Loucy (cell line): ENCODE data around the gene GJA9.

Experiments used
- H2AFZ ChIP-seq: fragments of 200-600 bp; sonication (generic); 2 replicates; pipeline ENCODE4 v1.6.0; 2016; ENCODE audit warnings: antibody characterized with exemption, mild to moderate bottlenecking, low read length, moderate library complexity
- H3F3A ChIP-seq: fragments of 200-600 bp; 2 replicates; pipeline ENCODE4 v1.6.0; 2016; ENCODE audit warnings: antibody characterized with exemption, low read depth, mild to moderate bottlenecking
- H3K27me3 ChIP-seq: fragments of 200-600 bp; sonication (generic); 2 replicates; pipeline ENCODE4 v1.6.1; 2014; ENCODE audit warnings: low read length, mild to moderate bottlenecking; ENCODE audit not compliant: insufficient read depth, poor library complexity, severe bottlenecking
- H3K36me3 ChIP-seq: fragments of 200-600 bp; sonication (generic); 2 replicates; pipeline ENCODE4 v1.6.1; 2016; ENCODE audit warnings: low read length; ENCODE audit not compliant: insufficient read depth
- H3K4me1 ChIP-seq: fragments of 200-600 bp; sonication (generic); 2 replicates; pipeline ENCODE4 v1.5.1; 2014; ENCODE audit warnings: low read length, mild to moderate bottlenecking; ENCODE audit not compliant: insufficient read depth, poor library complexity, severe bottlenecking
- H3K4me2 ChIP-seq: fragments of 200-600 bp; sonication (generic); 2 replicates; pipeline ENCODE4 v1.6.0; 2014; ENCODE audit warnings: antibody characterized with exemption, low read length, low read depth, mild to moderate bottlenecking; ENCODE audit not compliant: poor library complexity, severe bottlenecking
- H3K4me3 ChIP-seq: fragments of 200-600 bp; sonication (generic); 2 replicates; pipeline ENCODE4 v1.5.1; 2014; ENCODE audit warnings: low read length, mild to moderate bottlenecking, mixed read lengths; ENCODE audit not compliant: poor library complexity, severe bottlenecking
- H3K79me2 ChIP-seq: fragments of 200-600 bp; sonication (generic); 2 replicates; pipeline ENCODE4 v1.6.1; 2014; ENCODE audit warnings: low read length; ENCODE audit not compliant: insufficient read depth
- H3K9ac ChIP-seq: fragments of 200-600 bp; sonication (generic); 2 replicates; pipeline ENCODE4 v1.6.0; 2014; ENCODE audit warnings: mild to moderate bottlenecking, low read depth, low read length, moderate library complexity; ENCODE audit not compliant: poor library complexity, severe bottlenecking
- H3K9me2 ChIP-seq: fragments of 200-600 bp; sonication (generic); replicated peaks from 2 replicates; pipeline ENCODE4 v1.6.1; 2016; ENCODE audit warnings: low read depth, low read length, mixed read lengths
- H3K9me3 ChIP-seq: fragments of 200-600 bp; sonication (generic); 2 replicates; pipeline ENCODE4 v1.6.1; 2014; ENCODE audit warnings: mild to moderate bottlenecking, antibody characterized with exemption, low read length, low read depth; ENCODE audit not compliant: insufficient read depth
- H4K20me1 ChIP-seq: fragments of 200-600 bp; sonication (generic); 2 replicates; pipeline ENCODE4 v1.6.0; 2014; ENCODE audit warnings: antibody characterized with exemption, low read length, mild to moderate bottlenecking; ENCODE audit not compliant: insufficient read depth, poor library complexity, severe bottlenecking
- EZH2phosphoT487 ChIP-seq: fragments of 200-600 bp; IDR thresholded peaks from 2 replicates; pipeline ENCODE4 v1.6.1; 2018; ENCODE audit warnings: antibody characterized with exemption, mild to moderate bottlenecking, moderate library complexity, borderline replicate concordance
- TF ChIP-seq, protein P1 (sequence below): fragments of 200-600 bp; sonication (generic); conservative IDR thresholded peaks from 2 replicates; pipeline ENCODE4 v1.5.1; 2014; ENCODE audit warnings: mild to moderate bottlenecking, antibody characterized with exemption, low read length

GJA9 gene

GRCh38 chr1:38926091-38926490 lies 44.7 kb upstream of the GJA9 start:
- TF ChIP-seq, protein P1, sequence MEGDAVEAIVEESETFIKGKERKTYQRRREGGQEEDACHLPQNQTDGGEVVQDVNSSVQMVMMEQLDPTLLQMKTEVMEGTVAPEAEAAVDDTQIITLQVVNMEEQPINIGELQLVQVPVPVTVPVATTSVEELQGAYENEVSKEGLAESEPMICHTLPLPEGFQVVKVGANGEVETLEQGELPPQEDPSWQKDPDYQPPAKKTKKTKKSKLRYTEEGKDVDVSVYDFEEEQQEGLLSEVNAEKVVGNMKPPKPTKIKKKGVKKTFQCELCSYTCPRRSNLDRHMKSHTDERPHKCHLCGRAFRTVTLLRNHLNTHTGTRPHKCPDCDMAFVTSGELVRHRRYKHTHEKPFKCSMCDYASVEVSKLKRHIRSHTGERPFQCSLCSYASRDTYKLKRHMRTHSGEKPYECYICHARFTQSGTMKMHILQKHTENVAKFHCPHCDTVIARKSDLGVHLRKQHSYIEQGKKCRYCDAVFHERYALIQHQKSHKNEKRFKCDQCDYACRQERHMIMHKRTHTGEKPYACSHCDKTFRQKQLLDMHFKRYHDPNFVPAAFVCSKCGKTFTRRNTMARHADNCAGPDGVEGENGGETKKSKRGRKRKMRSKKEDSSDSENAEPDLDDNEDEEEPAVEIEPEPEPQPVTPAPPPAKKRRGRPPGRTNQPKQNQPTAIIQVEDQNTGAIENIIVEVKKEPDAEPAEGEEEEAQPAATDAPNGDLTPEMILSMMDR = no peak
- TF ChIP-seq EZH2phosphoT487 = no peak
- Histone ChIP-seq H3K9ac (no peak overlapping the region), H3K4me2 (no peak overlapping the region), H3K4me3 (no peak overlapping the region), H3K36me3 (no peaks in the 10 kb centered on the region), H4K20me1 (no peaks in the 10 kb centered on the region), H3K4me1 (no peaks in the 10 kb centered on the region), H3K9me3 (no peaks in the 10 kb centered on the region), H2AFZ (no peak overlapping the region), H3K27me3 (no peaks in the 10 kb centered on the region), H3K79me2 (no peaks in the 10 kb centered on the region), H3K9me2 (no peaks in the 10 kb centered on the region), H3F3A (no peaks in the 10 kb centered on the region)

DNA sequence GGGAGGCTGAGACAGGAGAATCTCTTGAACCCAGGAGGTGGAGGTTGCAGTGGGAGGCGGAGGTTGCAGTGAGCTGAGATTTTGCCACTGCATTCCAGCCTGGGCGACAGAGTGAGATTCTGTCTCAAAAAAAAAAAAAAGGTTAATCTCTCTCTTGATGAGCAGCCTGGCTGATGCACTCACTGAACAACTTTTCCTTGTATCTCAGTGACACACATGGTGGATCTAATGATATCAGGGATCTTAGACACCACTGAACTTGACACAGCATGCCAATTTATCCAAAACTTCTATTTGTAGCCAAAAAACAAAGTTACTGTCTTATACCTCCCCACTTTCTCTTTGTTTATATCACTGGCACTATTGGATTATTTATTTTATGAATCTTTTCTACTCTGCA lies 44.0 kb upstream of the GJA9 start:
- Histone ChIP-seq H3K4me3 (no peak overlapping the region), H3K27me3 (no peaks in the 10 kb centered on the region), H3K9me3 (no peaks in the 10 kb centered on the region), H3K4me2 (no peak overlapping the region), H3K4me1 (no peaks in the 10 kb centered on the region), H3K9me2 (no peaks in the 10 kb centered on the region), H3K79me2 (no peaks in the 10 kb centered on the region), H3K36me3 (no peaks in the 10 kb centered on the region), H3F3A (no peaks in the 10 kb centered on the region), H4K20me1 (no peaks in the 10 kb centered on the region), H2AFZ (no peak overlapping the region), H3K9ac (no peak overlapping the region)
- TF ChIP-seq, protein P1 = no peak
- TF ChIP-seq EZH2phosphoT487 = no peak

DNA sequence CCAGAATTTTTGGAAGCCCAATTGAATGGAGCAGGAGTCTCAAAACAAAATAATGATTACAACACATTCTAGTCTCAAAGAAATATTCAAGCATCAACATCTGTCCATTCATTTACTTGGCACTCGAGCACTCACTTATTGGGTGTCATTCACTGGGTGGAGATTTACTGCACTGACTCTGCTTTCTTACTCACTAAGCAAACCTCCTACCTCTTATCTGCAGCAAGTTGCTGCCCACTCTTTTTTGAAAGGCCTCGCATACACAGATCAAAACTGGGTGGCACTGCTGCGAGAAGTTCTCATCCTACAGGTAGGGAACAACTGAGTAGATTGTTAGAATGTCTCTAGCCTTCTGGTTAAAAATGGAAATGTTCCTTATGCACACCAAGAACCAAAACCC lies 42.2 kb upstream of the GJA9 start:
- H3K4me1 ChIP-seq = no peaks in the 10 kb centered on the region
- no peaks in the 10 kb centered on the region for H3F3A ChIP-seq
- no peak overlapping the region for H3K4me3 ChIP-seq
- no peak overlapping the region for H3K9ac ChIP-seq
- no peaks in the 10 kb centered on the region for H3K9me2 ChIP-seq
- H3K4me2 ChIP-seq = no peak overlapping the region
- H3K9me3 ChIP-seq = no peaks in the 10 kb centered on the region
- no peaks in the 10 kb centered on the region for H3K79me2 ChIP-seq
- TF ChIP-seq, protein P1 = no peak
- no peak for TF ChIP-seq EZH2phosphoT487
- H2AFZ ChIP-seq = no peak overlapping the region
- no peaks in the 10 kb centered on the region for H3K36me3 ChIP-seq
- no peaks in the 10 kb centered on the region for H4K20me1 ChIP-seq
- H3K27me3 ChIP-seq = no peaks in the 10 kb centered on the region
